Psoas muscle (tissue), 8 donors: ENCODE measurements around the gene EXD2. TPM values are rescaled to one million over a fixed set of nuclear protein-coding genes. Genes with fewer than 3 reads are reported as not detected.

Experiments
- ATAC-seq, 4 donors: fragments of 200-7000 bp; cut with Tn5 transposase; one replicate each; pipeline ENCODE4 v1.9.1; 2020; ENCODE audit warnings: moderate library complexity in 3 of 4, mild to moderate bottlenecking in 2 of 4
- DNase-seq, 2 donors: peaks; one replicate each; pipeline ENCODE4 v3.0.0-alpha.2; 2020
- H3K27ac ChIP-seq: fragments of 200-600 bp; one replicate; pipeline ENCODE4 v1.8.0; 2022
- H3K27me3 ChIP-seq, 3 donors: fragments of 200-600 bp in 1 of 3; one replicate each; pipeline versions ENCODE4 v1.6.1 to v1.8.0; 2013 to 2022; ENCODE audit warnings: low read length in 2 of 3, mild to moderate bottlenecking in 2 of 3, moderate library complexity in 1 of 3; ENCODE audit not compliant: insufficient read depth in 3 of 3
- H3K36me3 ChIP-seq, 2 donors: fragments of 200-600 bp in 1 of 2; one replicate each; pipeline versions ENCODE4 v1.6.1 to v1.8.0; 2013 to 2022; ENCODE audit warnings: low read depth in 1 of 2, mild to moderate bottlenecking in 1 of 2, moderate library complexity in 1 of 2; ENCODE audit not compliant: insufficient read depth in 1 of 2
- H3K4me1 ChIP-seq: fragments of 200-600 bp; one replicate; pipeline ENCODE4 v1.8.0; 2022
- H3K4me3 ChIP-seq: fragments of 200-600 bp; one replicate; pipeline ENCODE4 v1.8.0; 2022; ENCODE audit warnings: mild to moderate bottlenecking
- H3K9me3 ChIP-seq: fragments of 200-600 bp; one replicate; pipeline ENCODE4 v1.8.0; 2022
- WGBS, 3 donors: extraction: QIAGEN DNeasy Blood & Tissue Kit; methylation state at CpG; one replicate each; pipeline versions ENCODE4 v1.1.6 to v1.1.7; 2013; 5-methylcytosine and 5-hydroxymethylcytosine counted together
- intact Hi-C, 2 donors: fragments of 100-400 bp; cut with DNase I; formaldehyde crosslinking; loops; one replicate each; pipeline versions ENCODE4 v1.11.0 to v1.14.2; 2022
- polyA plus RNA-seq, 3 donors: library from polyadenylated mRNA; stranded (reverse); fragments of 200-250 nt; gene quantifications; one replicate each; pipeline ENCODE4 v1.2.3, GENCODE V29; 2013
- total RNA-seq, 4 donors: library from RNA; stranded (reverse); fragmentation: NEBNext Ultra II Directional in 2 of 4; extraction: Animal tissue kit (Norgen Biotek cat#: 25700) in 2 of 4; gene quantifications; one replicate each; pipeline versions ENCODE4 v1.2.1 to v1.2.4, GENCODE V29; 2021 to 2023
- TF ChIP-seq, protein P1 (sequence below): fragments of 200-600 bp; IDR thresholded peaks from one replicate; pipeline ENCODE4 v1.8.0; 2022; ENCODE audit warnings: antibody characterized with exemption
- donor health status: healthy with polysubstance abuse.
- donor health status: DM: no; HTN: no; CAD: no; lungs with moderate emphysema.
- donor health status: Bipolar disorder and iron deficiency.
- donor health status: healthy.
- donor health status: DM: yes; HTN: yes; CAD: no.
- donor health status: DM: no; HTN: no; CAD: no.
- donor health status: DM: no; HTN: no; CAD: no.
- donor health status: DM: yes; HTN: yes; CAD: no.

The EXD2 gene
- total and polyA plus RNA-seq, 7 donors = 6.8 to 17.3 (median 12.6) TPM

- TF ChIP-seq, protein P1, sequence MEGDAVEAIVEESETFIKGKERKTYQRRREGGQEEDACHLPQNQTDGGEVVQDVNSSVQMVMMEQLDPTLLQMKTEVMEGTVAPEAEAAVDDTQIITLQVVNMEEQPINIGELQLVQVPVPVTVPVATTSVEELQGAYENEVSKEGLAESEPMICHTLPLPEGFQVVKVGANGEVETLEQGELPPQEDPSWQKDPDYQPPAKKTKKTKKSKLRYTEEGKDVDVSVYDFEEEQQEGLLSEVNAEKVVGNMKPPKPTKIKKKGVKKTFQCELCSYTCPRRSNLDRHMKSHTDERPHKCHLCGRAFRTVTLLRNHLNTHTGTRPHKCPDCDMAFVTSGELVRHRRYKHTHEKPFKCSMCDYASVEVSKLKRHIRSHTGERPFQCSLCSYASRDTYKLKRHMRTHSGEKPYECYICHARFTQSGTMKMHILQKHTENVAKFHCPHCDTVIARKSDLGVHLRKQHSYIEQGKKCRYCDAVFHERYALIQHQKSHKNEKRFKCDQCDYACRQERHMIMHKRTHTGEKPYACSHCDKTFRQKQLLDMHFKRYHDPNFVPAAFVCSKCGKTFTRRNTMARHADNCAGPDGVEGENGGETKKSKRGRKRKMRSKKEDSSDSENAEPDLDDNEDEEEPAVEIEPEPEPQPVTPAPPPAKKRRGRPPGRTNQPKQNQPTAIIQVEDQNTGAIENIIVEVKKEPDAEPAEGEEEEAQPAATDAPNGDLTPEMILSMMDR = no peak
- Histone ChIP-seq H3K36me3 (peaks cover 0 to 12% of the 10 kb centered on the region in 2 donors), H3K27ac (no peak overlapping the region), H3K27me3 (no peaks in the 10 kb centered on the region), H3K4me3 (no peak overlapping the region), H3K9me3 (no peaks in the 10 kb centered on the region), H3K4me1 (peaks cover 3% of the 10 kb centered on the region)
- WGBS, 3 donors = 87 to 95% (median 94%) methylated on average over 3 of the region's 3 CpGs
- DNase-seq (no peak), ATAC-seq (no peak)
- intact Hi-C loops = no loop called here
Measured at GRCh38 chr14:69246331-69246730, 55.0 kb downstream of the EXD2 start.

- no peak overlapping the region for H3K27ac ChIP-seq
- no peaks in the 10 kb centered on the region for H3K27me3 ChIP-seq
- no peak overlapping the region for H3K4me3 ChIP-seq
- intact Hi-C loops = no loop called here
- H3K4me1 ChIP-seq = peaks cover 1% of the 10 kb centered on the region
- no peaks in the 10 kb centered on the region for H3K36me3 ChIP-seq
- peak in 3 of 4 donors; percentile 51 to 67 (median 64) for ATAC-seq
- no peaks in the 10 kb centered on the region for H3K9me3 ChIP-seq
- TF ChIP-seq, protein P1 = peak; percentile 12
- DNase-seq = peak in 1 of 2 donors; percentile 46
- WGBS, 3 donors = 53 to 64% (median 55%) methylated on average over 3 of the region's 3 CpGs
Measured at GRCh38 chr14:69247676-69248440, 56.6 kb downstream of the EXD2 start.

DNA sequence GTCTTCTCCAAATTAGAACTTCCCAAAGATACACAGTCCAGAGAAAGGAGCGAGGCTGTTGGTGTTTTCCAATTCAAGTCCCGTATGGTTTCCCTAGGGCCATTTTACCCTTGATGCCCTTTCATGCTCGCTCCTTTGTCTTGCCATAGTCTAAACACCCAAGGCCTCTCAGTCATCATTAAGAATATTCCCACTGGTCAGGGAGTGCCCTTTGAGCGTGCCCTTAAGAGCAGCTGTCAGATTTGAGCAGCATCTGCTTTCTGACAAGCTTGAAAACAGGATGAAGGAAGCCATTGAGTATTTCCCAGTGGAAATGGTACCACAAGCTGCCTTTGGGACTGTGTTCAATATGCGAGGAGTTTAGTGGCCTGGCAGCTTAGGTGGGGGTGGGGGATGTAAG lies 58.3 kb downstream of the EXD2 start:
- no peaks in the 10 kb centered on the region for H3K9me3 ChIP-seq
- H3K4me3 ChIP-seq = no peak overlapping the region
- WGBS, 3 donors = 58 to 77% (median 70%) methylated on average over 5 of the region's 5 CpGs
- peaks cover 0 to 4% (median 0%) of the 10 kb centered on the region in 3 donors for H3K27me3 ChIP-seq
- no peaks in the 10 kb centered on the region for H3K4me1 ChIP-seq
- H3K27ac ChIP-seq = no peak overlapping the region
- TF ChIP-seq, protein P1 = no peak
- intact Hi-C loops = no loop called here
- ATAC-seq (no peak), DNase-seq (no peak)
- no peaks in the 10 kb centered on the region for H3K36me3 ChIP-seq

DNA sequence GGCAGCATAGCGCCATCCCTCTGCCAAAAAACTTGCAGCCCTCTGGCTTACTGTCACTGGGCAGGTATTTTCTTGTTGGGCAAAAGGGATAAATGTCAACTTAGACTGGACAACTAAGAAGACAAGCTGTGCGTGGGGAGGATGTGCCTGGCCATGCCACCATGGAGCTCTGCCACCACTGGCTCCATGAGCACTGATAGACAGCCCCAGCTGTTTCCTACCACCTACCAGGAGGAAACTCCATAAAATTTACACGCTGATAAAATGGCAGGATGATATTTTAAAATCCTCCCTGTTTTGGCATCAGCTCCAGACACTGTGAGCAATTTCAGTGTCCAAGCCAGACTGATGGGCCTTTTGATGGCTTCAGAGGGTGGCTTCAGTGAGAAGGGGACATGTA lies 61.6 kb downstream of the EXD2 start:
- no peaks in the 10 kb centered on the region for H3K36me3 ChIP-seq
- H3K4me3 ChIP-seq = no peak overlapping the region
- intact Hi-C loops = no loop called here
- TF ChIP-seq, protein P1 = no peak
- no peaks in the 10 kb centered on the region for H3K9me3 ChIP-seq
- H3K27ac ChIP-seq = no peak overlapping the region
- DNase-seq = no peak
- WGBS, 3 donors = 27 to 46% (median 35%) methylated on average over 3 of the region's 3 CpGs
- peaks cover 0 to 20% (median 0%) of the 10 kb centered on the region in 3 donors for H3K27me3 ChIP-seq
- ATAC-seq = no peak
- H3K4me1 ChIP-seq = no peaks in the 10 kb centered on the region
